ENCODE results near the gene SEPTIN6. TPM values are rescaled to one million over a fixed set of nuclear protein-coding genes. Genes with fewer than 3 reads are reported as not detected.
A peak's percentile ranks its signal among the peaks of the same experiment; 100 is the strongest.

Gene SEPTIN6
- total RNA-seq, 2 donors from 2014 or later: 150 to 163 TPM

GRCh38 chrX:119659522-119659921 lies 33.4 kb downstream of the SEPTIN6 start:
- no peaks in the 10 kb centered on the region for H3K9me3 ChIP-seq (ENCODE audit: control insufficient read depth, low read length, poor library complexity, severe bottlenecking)
- ATAC-seq: no peak
- Mint-ChIP-seq H3K27me3 (no peaks in the 10 kb centered on the region), H3K27ac (peak overlapping the region; percentile 81), H3K4me1 (peaks cover 28% of the 10 kb centered on the region), H3K36me3 (ENCODE audit: low read depth) (peaks cover 8% of the 10 kb centered on the region), H3K4me3 (no peak overlapping the region)
- no peak for DNase-seq

GRCh38 chrX:119655125-119655524 lies 37.8 kb downstream of the SEPTIN6 start:
- H3K4me3 Mint-ChIP-seq: peak overlapping the region; percentile 84

GRCh38 chrX:119654112-119654531 lies 38.8 kb downstream of the SEPTIN6 start:
- peak overlapping the region; percentile 95 for H3K27ac Mint-ChIP-seq
- peak overlapping the region; percentile 50 for H3K4me3 Mint-ChIP-seq
- ATAC-seq (peak; percentile 92), DNase-seq (peak; percentile 23 to 62 (median 34))
- no peaks in the 10 kb centered on the region for H3K27me3 Mint-ChIP-seq
- H3K4me1 Mint-ChIP-seq: peaks cover 23% of the 10 kb centered on the region
- H3K36me3 Mint-ChIP-seq (ENCODE audit: low read depth): peaks cover under 1% of the 10 kb centered on the region
- H3K9me3 ChIP-seq (ENCODE audit: control insufficient read depth, low read length, poor library complexity, severe bottlenecking): no peaks in the 10 kb centered on the region

More at GRCh38 chrX:119655125-119655524, 37.8 kb downstream of the SEPTIN6 start:
- Mint-ChIP-seq H3K4me1 (peaks cover 25% of the 10 kb centered on the region), H3K36me3 (ENCODE audit: low read depth) (peaks cover 3% of the 10 kb centered on the region), H3K27me3 (no peaks in the 10 kb centered on the region), H3K27ac (peak overlapping the region; percentile 95)
- ATAC-seq (peak; percentile 41), DNase-seq (peak in 2 of 3 donors; percentile 30 to 63)
- no peaks in the 10 kb centered on the region for H3K9me3 ChIP-seq (ENCODE audit: control insufficient read depth, low read length, poor library complexity, severe bottlenecking)

DNA sequence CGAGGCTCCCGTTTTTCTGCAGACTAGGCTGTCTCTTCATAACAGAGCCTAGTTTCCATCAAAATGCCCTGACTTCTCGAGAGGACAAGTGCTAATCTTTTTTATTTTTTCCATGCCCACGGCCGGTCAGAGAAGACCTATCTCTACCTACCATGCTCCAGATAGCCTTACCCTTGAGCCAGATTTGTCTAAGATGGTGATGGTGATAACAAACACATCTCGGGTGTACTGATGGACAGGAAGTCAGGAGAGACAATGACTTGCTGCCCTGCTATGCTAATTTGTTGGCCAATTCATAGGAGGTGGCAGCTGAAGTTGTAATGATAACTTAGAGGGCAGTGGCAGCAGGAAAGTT lies 44.6 kb downstream of the SEPTIN6 start:
- Mint-ChIP-seq H3K4me3 (peak overlapping the region; percentile 64), H3K27me3 (no peaks in the 10 kb centered on the region), H3K4me1 (peaks cover 12% of the 10 kb centered on the region), H3K27ac (peak overlapping the region; percentile 95), H3K36me3 (ENCODE audit: low read depth) (no peaks in the 10 kb centered on the region)
- no peak for DNase-seq
- no peaks in the 10 kb centered on the region for H3K9me3 ChIP-seq (ENCODE audit: control insufficient read depth, low read length, poor library complexity, severe bottlenecking)
- no peak for ATAC-seq

- no peaks in the 10 kb centered on the region for H3K27me3 Mint-ChIP-seq
- H3K36me3 Mint-ChIP-seq (ENCODE audit: low read depth): no peaks in the 10 kb centered on the region
- peak overlapping the region; percentile 95 for H3K27ac Mint-ChIP-seq
- H3K9me3 ChIP-seq (ENCODE audit: control insufficient read depth, low read length, poor library complexity, severe bottlenecking): no peaks in the 10 kb centered on the region
- ATAC-seq: peak; percentile 97
- DNase-seq: peak; percentile 27 to 54 (median 34)
- H3K4me1 Mint-ChIP-seq: peaks cover 14% of the 10 kb centered on the region
- peak overlapping the region; percentile 64 for H3K4me3 Mint-ChIP-seq
Measured at GRCh38 chrX:119647552-119648420, 45.2 kb downstream of the SEPTIN6 start.

- Mint-ChIP-seq H3K4me1 (peaks cover 15% of the 10 kb centered on the region), H3K27ac (peak overlapping the region; percentile 95), H3K27me3 (no peaks in the 10 kb centered on the region), H3K36me3 (ENCODE audit: low read depth) (no peaks in the 10 kb centered on the region), H3K4me3 (peak overlapping the region; percentile 63)
- H3K9me3 ChIP-seq (ENCODE audit: control insufficient read depth, low read length, poor library complexity, severe bottlenecking): no peaks in the 10 kb centered on the region
- DNase-seq (no peak), ATAC-seq (no peak)
Measured at GRCh38 chrX:119647089-119647488, 45.9 kb downstream of the SEPTIN6 start.

DNA sequence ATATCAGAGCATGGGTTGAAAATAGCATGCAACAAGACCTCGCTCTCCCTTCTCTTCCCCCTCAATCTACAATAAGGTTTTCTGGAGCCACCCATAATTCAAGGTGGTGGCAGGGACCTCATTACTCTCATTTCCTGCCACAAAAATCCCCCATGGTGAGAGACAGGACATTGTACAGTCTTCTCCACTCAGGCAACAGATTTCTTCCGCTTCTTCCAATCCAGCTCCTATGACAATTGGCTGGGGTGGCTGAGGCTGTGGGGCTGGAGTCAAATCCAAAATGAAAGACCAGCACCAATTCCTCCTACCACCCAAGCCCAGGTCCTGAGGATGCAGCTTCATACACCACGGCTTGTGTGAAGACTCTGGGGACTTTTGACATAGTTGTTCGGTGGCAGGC lies 46.5 kb downstream of the SEPTIN6 start:
- Mint-ChIP-seq H3K27ac (peak overlapping the region; percentile 95), H3K4me3 (peak overlapping the region; percentile 63), H3K27me3 (no peaks in the 10 kb centered on the region), H3K4me1 (peaks cover 18% of the 10 kb centered on the region), H3K36me3 (ENCODE audit: low read depth) (no peaks in the 10 kb centered on the region)
- no peaks in the 10 kb centered on the region for H3K9me3 ChIP-seq (ENCODE audit: control insufficient read depth, low read length, poor library complexity, severe bottlenecking)
- ATAC-seq (peak; percentile 31), DNase-seq (no peak)

GRCh38 chrX:119643696-119644095 lies 49.3 kb downstream of the SEPTIN6 start:
- Mint-ChIP-seq H3K36me3 (ENCODE audit: low read depth) (peaks cover 2% of the 10 kb centered on the region), H3K27ac (no peak overlapping the region), H3K27me3 (no peaks in the 10 kb centered on the region), H3K4me1 (peaks cover 17% of the 10 kb centered on the region), H3K4me3 (no peak overlapping the region)
- no peak for DNase-seq
- no peaks in the 10 kb centered on the region for H3K9me3 ChIP-seq (ENCODE audit: control insufficient read depth, low read length, poor library complexity, severe bottlenecking)
- ATAC-seq: no peak

Other genes starting within 250 kb of the SEPTIN6 start
- 100 to 1,000 TPM; 153 to 157 TPM for gene SLC25A5, start 224.7 kb downstream of the SEPTIN6 start, total RNA-seq
- gene STEEP1, start 127.8 kb downstream of the SEPTIN6 start, total RNA-seq: 10 to 100 TPM; 21.3 to 23.8 TPM
- gene UBE2A, start 118.6 kb downstream of the SEPTIN6 start, total RNA-seq: 10 to 100 TPM; 75.3 to 87.2 TPM
- gene NKRF, start 86.7 kb downstream of the SEPTIN6 start, total RNA-seq: 10 to 100 TPM in 1 of 2 donors, 1 to 10 TPM in 1; 9.9 to 10.8 TPM
- gene SOWAHD, start 65.4 kb upstream of the SEPTIN6 start, total RNA-seq: under 1 TPM in 1 of 2 donors, not detected in 1; 0.65 TPM
- gene RPL39, start 98.5 kb upstream of the SEPTIN6 start, total RNA-seq: 1,000 to 10,000 TPM; 3,854 to 3,913 TPM
- gene UPF3B, start 159.8 kb upstream of the SEPTIN6 start, total RNA-seq: 1 to 10 TPM; 6.9 to 7.7 TPM
- gene RNF113A, start 178.6 kb upstream of the SEPTIN6 start, total RNA-seq: 10 to 100 TPM; 27.7 to 31.1 TPM
- gene NDUFA1, start 178.7 kb upstream of the SEPTIN6 start, total RNA-seq: 10 to 100 TPM; 51.3 to 61.0 TPM
- gene AKAP14, start 202.7 kb upstream of the SEPTIN6 start, total RNA-seq: not detected

Measured in T-helper 17 cell (primary cell).